ENCODE measurements around the gene CLEC4G.

DNA sequence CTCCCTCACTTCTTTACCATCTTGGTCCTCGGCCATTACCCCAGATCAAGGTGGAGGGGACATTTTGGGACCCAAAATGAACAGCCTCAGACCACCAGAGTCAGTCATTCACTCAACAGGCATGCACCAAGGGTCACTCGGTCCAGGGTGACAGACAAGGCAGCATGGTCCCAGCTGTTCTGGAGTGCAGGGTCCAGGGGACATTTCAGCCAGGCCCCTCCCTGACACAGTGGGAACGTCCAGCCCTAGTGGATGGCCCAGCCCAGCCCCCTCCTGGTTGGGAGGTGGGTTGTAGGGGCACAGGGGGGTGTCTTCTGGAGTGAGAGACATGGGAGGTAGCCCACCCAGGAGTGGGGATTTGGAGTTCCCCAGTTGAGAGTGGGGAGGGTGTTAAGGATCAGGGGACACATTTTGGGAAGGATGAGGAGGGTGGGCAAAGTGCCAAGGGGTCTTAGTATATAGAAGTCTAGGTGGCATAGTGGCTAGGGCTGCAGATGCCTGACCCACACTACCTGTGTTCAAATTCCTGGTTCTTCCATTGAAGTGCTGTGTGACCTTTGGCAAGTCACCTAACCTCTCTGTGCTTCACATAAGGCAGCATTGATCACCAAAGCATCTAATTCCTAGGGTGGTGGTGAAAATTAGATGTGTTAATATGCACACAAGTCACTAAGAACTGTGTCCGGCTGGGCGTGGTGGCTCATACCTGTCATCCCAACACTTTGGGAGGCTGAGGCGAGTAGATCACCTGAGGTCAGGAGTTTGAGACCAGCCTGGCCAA, 27.4 kb downstream of the CLEC4G start:
- TF ChIP-seq GATA3 (IDR thresholded peaks at IDR 0.05; ENCODE audit: low read depth, low read length) (no peak), GATA2 (IDR thresholded peaks at IDR 0.05; ENCODE audit: low read depth, low read length) (no peak)
